GM12878 (cell line): Measurements from ENCODE around the gene SMPD2. TPM values are rescaled to one million over a fixed set of nuclear protein-coding genes. Genes with fewer than 3 reads are reported as not detected.

ENCODE experiments used
- ATAC-seq: fragments of 200-7000 bp; cut with Tn5 transposase; 3 replicates; pipeline ENCODE4 v1.9.1; 2020; ENCODE audit warnings: mild to moderate bottlenecking, moderate library complexity
- BruUV-seq: library from RNA; stranded (reverse); fragments of 400-500 nt; replicated peaks from 2 replicates; lab custom pipeline; 2021; lab: Mats Ljungman, UMichigan
- CTCF ChIA-PET: fragments of 300-600 bp; sonication (Branson Sonifier 250); formaldehyde crosslinking; extraction: SDS; loops from one replicate; lab custom pipeline; 2021; ENCODE audit warnings: inconsistent platforms; lab: Yijun Ruan, JAX
- POLR2A ChIA-PET: fragments of 350-600 bp; formaldehyde crosslinking; extraction: SDS; loops from one replicate; lab custom pipeline; 2021; ENCODE audit warnings: inconsistent platforms; lab: Charles Lee
- RAD21 ChIA-PET: fragments of 300-600 bp; sonication (Branson Sonifier 250); formaldehyde crosslinking; loops from one replicate; lab custom pipeline; 2023; ENCODE audit warnings: antibody characterized with exemption; ENCODE audit not compliant: unreplicated experiment; lab: Charles Lee
- SMC1A ChIA-PET: fragments of 300-600 bp; sonication (Branson Sonifier 250); formaldehyde crosslinking; loops from one replicate; lab custom pipeline; 2023; ENCODE audit not compliant: unreplicated experiment, uncharacterized antibody; lab: Charles Lee
- DNase-seq: peaks from one replicate; pipeline ENCODE4 v3.0.0-alpha.2; 2011; ENCODE audit warnings: low read depth, low spot score
- FAIRE-seq: peaks from 3 replicates; lab custom pipeline; 2011; peaks lifted over from hg19 to GRCh38; lab: Jason Lieb, UNC
- H2AFZ ChIP-seq: 2 replicates; pipeline ENCODE4 v1.6.0; 2011; ENCODE audit warnings: low read depth, low read length, control low read depth; ENCODE audit not compliant: control insufficient read depth
- H3K27ac ChIP-seq: 2 replicates; pipeline ENCODE4 v1.5.1; 2011; ENCODE audit warnings: control low read depth; ENCODE audit not compliant: control insufficient read depth, insufficient read depth
- H3K27me3 ChIP-seq, 2 experiments: replicated peaks in 1 of 2; 2 replicates each; pipeline versions ENCODE4 v1.6.0 to v1.6.1; 2011; ENCODE audit warnings: low read length in 1 of 2; ENCODE audit not compliant: control insufficient read depth in 2 of 2, insufficient read depth in 2 of 2
- H3K36me3 ChIP-seq, 2 experiments: 2 replicates each; pipeline ENCODE4 v1.5.1; 2011; ENCODE audit warnings: low read length in 1 of 2; ENCODE audit not compliant: control insufficient read depth in 2 of 2, insufficient read depth in 2 of 2
- H3K4me1 ChIP-seq: 2 replicates; pipeline ENCODE4 v1.6.1; 2011; ENCODE audit warnings: mild to moderate bottlenecking, low read length, moderate library complexity, mixed read lengths; ENCODE audit not compliant: control insufficient read depth, insufficient read depth
- H3K4me2 ChIP-seq: 2 replicates; pipeline ENCODE4 v1.6.0; 2011; ENCODE audit warnings: control low read depth; ENCODE audit not compliant: control insufficient read depth, insufficient read depth
- H3K4me3 ChIP-seq: fragments of 200-600 bp; sonication (generic); 2 replicates; pipeline ENCODE4 v1.5.1; 2016
- H3K79me2 ChIP-seq: 2 replicates; pipeline ENCODE4 v1.6.0; 2011; ENCODE audit warnings: low read length; ENCODE audit not compliant: control insufficient read depth, insufficient read depth
- H3K9ac ChIP-seq: 2 replicates; pipeline ENCODE4 v1.8.0; 2011; ENCODE audit warnings: low read length, control low read depth, mixed read lengths; ENCODE audit not compliant: control insufficient read depth, insufficient read depth
- H3K9me3 ChIP-seq: replicated peaks from 3 replicates; pipeline ENCODE4 v1.5.1; 2011; ENCODE audit warnings: mild to moderate bottlenecking, low read length; ENCODE audit not compliant: control insufficient read depth, insufficient read depth
- H4K20me1 ChIP-seq: 2 replicates; pipeline ENCODE4 v1.6.0; 2011; ENCODE audit not compliant: control insufficient read depth, insufficient read depth
- CHD1 ChIP-seq: IDR thresholded peaks from 2 replicates; pipeline ENCODE4 v1.6.1; 2012; ENCODE audit warnings: low read depth, low read length, improper control_type of control experiment
- JUNB ChIP-seq: IDR thresholded peaks from 2 replicates; pipeline ENCODE4 v1.6.1; 2016; ENCODE audit warnings: antibody characterized with exemption, mild to moderate bottlenecking
- MEF2A ChIP-seq: IDR thresholded peaks from 2 replicates; pipeline ENCODE4 v1.6.1; 2011; ENCODE audit warnings: low read depth, mild to moderate bottlenecking, low read length, moderate library complexity; ENCODE audit not compliant: insufficient read depth
- MYB ChIP-seq: fragments of 150-350 bp; IDR thresholded peaks from 2 replicates; pipeline ENCODE4 v1.6.1; 2014; ENCODE audit warnings: mild to moderate bottlenecking, low read depth, low read length, borderline replicate concordance
- RAD21 ChIP-seq: IDR thresholded peaks from 2 replicates; pipeline ENCODE4 v1.6.1; 2011; ENCODE audit warnings: mild to moderate bottlenecking, low read depth, low read length, moderate library complexity; ENCODE audit not compliant: insufficient read depth
- RB1 ChIP-seq: fragments of 450-650 bp; formaldehyde crosslinking; IDR thresholded peaks from 2 replicates; pipeline ENCODE4 v1.6.1; 2017; ENCODE audit warnings: mild to moderate bottlenecking, borderline replicate concordance
- SIX5 ChIP-seq: IDR thresholded peaks from 2 replicates; pipeline ENCODE4 v1.6.1; 2011; ENCODE audit warnings: mild to moderate bottlenecking, low read depth, low read length, moderate library complexity; ENCODE audit not compliant: severe bottlenecking
- TARDBP ChIP-seq: IDR thresholded peaks from 2 replicates; pipeline ENCODE4 v1.6.1; 2016; ENCODE audit warnings: borderline replicate concordance
- YY1 ChIP-seq: IDR thresholded peaks from 2 replicates; pipeline ENCODE4 v1.6.1; 2011; ENCODE audit warnings: low read depth, mild to moderate bottlenecking, low read length
- ZNF207 ChIP-seq: fragments of 450-650 bp; IDR thresholded peaks from 2 replicates; pipeline ENCODE4 v1.6.1; 2014; ENCODE audit warnings: antibody characterized with exemption, mild to moderate bottlenecking, borderline replicate concordance
- ZNF592 ChIP-seq: fragments of 450-650 bp; IDR thresholded peaks from 2 replicates; pipeline ENCODE4 v1.6.1; 2017; ENCODE audit warnings: mild to moderate bottlenecking, moderate library complexity
- ZSCAN29 ChIP-seq: fragments of 450-650 bp; IDR thresholded peaks from 2 replicates; pipeline ENCODE4 v1.6.1; 2017; ENCODE audit warnings: mild to moderate bottlenecking, moderate library complexity
- WGBS: methylation state at CpG from one replicate; pipeline ENCODE4 v1.1.6; 2016; ENCODE audit warnings: low lambda C conversion rate; ENCODE audit not compliant: insufficient replicate concordance, insufficient coverage; ENCODE audit errors: missing lambda C conversion rate; 5-methylcytosine and 5-hydroxymethylcytosine counted together
- in situ Hi-C: fragments of 300-500 bp; cut with MboI; formaldehyde crosslinking; loops from 9 replicates; pipeline ENCODE4 v1.14.3; 2018; ENCODE audit warnings: mixed read lengths
- intact Hi-C: fragments of 100-400 bp; cut with micrococcal nuclease; formaldehyde crosslinking; loops from one replicate; pipeline ENCODE4 v1.14.2; 2022; ENCODE audit not compliant: unreplicated experiment
- polyA plus RNA-seq, 11 experiments: library from polyadenylated mRNA; depleted of rRNA in 4 of 11; unstranded in 6 of 11; stranded (reverse) in 5 of 11; fragments of >200 nt; fragmentation: Nextera tagmentation in 4 of 11; fragmentation: Illumina TruSeq in 1 of 11; extraction: Ambion mirVana in 4 of 11; extraction: Trizol in 1 of 11; gene quantifications; 1 replicate in 1 of 11; 2 replicates in 10 of 11; pipeline versions ENCODE4 v1.2.1 to v1.2.3, GENCODE V29; 2011 to 2016; ENCODE audit warnings: inconsistent platforms in 2 of 11, missing spikeins in 2 of 11, low read depth in 1 of 11
- total RNA-seq, 4 experiments: library from RNA; depleted of rRNA in 3 of 4; stranded (reverse); fragments of >200 nt in 3 of 4; fragmentation: Illumina TruSeq in 1 of 4; extraction: Trizol in 1 of 4; gene quantifications; 2 replicates each; pipeline versions ENCODE4 v1.2.1 to v1.2.3, GENCODE V29; 2013 to 2021
- TF ChIP-seq, protein P1 (sequence below), 3 experiments: IDR thresholded peaks in 2 of 3; conservative IDR thresholded peaks in 1 of 3; 2 replicates each; pipeline ENCODE4 v1.5.1; 2011; ENCODE audit warnings: low read depth in 3 of 3, low read length in 3 of 3, mild to moderate bottlenecking in 3 of 3, control low read depth in 2 of 3, moderate library complexity in 2 of 3, inconsistent platforms in 1 of 3, mixed read lengths in 1 of 3; ENCODE audit not compliant: control insufficient read depth in 2 of 3, insufficient read depth in 1 of 3; ENCODE audit errors: extremely low read depth in 1 of 3

SMPD2 gene
- total and polyA plus RNA-seq, 10 of the 15 experiments (the other 5 are each of a cell fraction or from before 2014, with no cell fraction given), result 0.06 to 15.4 (median 9.7) TPM

- TF ChIP-seq ZNF592 (no peak), ZSCAN29 (no peak), JUNB (no peak), YY1 (no peak), RB1 (no peak), MYB (no peak), CHD1 (no peak), MEF2A (no peak), TARDBP (no peak)
- TF ChIP-seq, all 136 proteins: peak for 0
These were observed 44.3 kb upstream of the SMPD2 start (continued) for GRCh38 chr6:109396046-109396718.

GRCh38 chr6:109397020-109397419 is 43.5 kb upstream of the SMPD2 start:
- 87% methylated on average over 4 of the region's 4 CpGs for WGBS
- BruUV-seq, result no TSS peak
- Histone ChIP-seq H3K4me1 (peaks cover 3% of the 10 kb centered on the region; the same call in 1 of the 2 replicates), H3K27ac (no peak overlapping the region), H4K20me1 (no peaks in the 10 kb centered on the region), H2AFZ (no peak overlapping the region)
- FAIRE-seq, result peak; percentile 13
- POLR2A ChIA-PET, result no interaction called here
- no peak for TF ChIP-seq SIX5
- TF ChIP-seq ZNF207, result no peak
- TF ChIP-seq, protein P1, sequence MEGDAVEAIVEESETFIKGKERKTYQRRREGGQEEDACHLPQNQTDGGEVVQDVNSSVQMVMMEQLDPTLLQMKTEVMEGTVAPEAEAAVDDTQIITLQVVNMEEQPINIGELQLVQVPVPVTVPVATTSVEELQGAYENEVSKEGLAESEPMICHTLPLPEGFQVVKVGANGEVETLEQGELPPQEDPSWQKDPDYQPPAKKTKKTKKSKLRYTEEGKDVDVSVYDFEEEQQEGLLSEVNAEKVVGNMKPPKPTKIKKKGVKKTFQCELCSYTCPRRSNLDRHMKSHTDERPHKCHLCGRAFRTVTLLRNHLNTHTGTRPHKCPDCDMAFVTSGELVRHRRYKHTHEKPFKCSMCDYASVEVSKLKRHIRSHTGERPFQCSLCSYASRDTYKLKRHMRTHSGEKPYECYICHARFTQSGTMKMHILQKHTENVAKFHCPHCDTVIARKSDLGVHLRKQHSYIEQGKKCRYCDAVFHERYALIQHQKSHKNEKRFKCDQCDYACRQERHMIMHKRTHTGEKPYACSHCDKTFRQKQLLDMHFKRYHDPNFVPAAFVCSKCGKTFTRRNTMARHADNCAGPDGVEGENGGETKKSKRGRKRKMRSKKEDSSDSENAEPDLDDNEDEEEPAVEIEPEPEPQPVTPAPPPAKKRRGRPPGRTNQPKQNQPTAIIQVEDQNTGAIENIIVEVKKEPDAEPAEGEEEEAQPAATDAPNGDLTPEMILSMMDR (IDR thresholded peaks at IDR 0.05 in 2 of 3, conservative IDR thresholded peaks at IDR 0.05 in 1 of 3; ENCODE audit: control insufficient read depth in 2 of 3, extremely low read depth in 1 of 3, insufficient read depth in 1 of 3, low read depth in 3 of 3, low read length in 3 of 3), result peak in 2 of 3 experiments; percentile 19 to 21; a peak in 2 of 6 replicates
- peak; percentile 46 for TF ChIP-seq RAD21
- TF ChIP-seq, all 136 proteins: peak for 2
- Histone ChIP-seq H3K27me3 (no peaks in the 10 kb centered on the region), H3K79me2 (no peaks in the 10 kb centered on the region), H3K4me2 (no peak overlapping the region), H3K36me3 (no peaks in the 10 kb centered on the region), H3K4me3 (no peak overlapping the region), H3K9me3 (no peaks in the 10 kb centered on the region), H3K9ac (no peak overlapping the region)
- RAD21 ChIA-PET, result interaction anchor here (0.6 kb wide), 1 partner anchor 855 kb away, joined by 3 read pairs; no protein-coding TSS in a partner anchor
- no peak for DNase-seq
- no peak for ATAC-seq
- intact Hi-C loops (no loop called here), in situ Hi-C loops (no loop called here)
- CTCF ChIA-PET, result interaction anchor here (0.6 to 1.3 kb wide), 4 partner anchors 12 to 209 kb away, joined by 3 read pairs; no protein-coding TSS in a partner anchor
- SMC1A ChIA-PET, result no interaction called here
